Measurements from ENCODE around the gene E2F4. TPM values are rescaled to one million over a fixed set of nuclear protein-coding genes. Genes with fewer than 3 reads are reported as not detected.

E2F4 gene, protein sequence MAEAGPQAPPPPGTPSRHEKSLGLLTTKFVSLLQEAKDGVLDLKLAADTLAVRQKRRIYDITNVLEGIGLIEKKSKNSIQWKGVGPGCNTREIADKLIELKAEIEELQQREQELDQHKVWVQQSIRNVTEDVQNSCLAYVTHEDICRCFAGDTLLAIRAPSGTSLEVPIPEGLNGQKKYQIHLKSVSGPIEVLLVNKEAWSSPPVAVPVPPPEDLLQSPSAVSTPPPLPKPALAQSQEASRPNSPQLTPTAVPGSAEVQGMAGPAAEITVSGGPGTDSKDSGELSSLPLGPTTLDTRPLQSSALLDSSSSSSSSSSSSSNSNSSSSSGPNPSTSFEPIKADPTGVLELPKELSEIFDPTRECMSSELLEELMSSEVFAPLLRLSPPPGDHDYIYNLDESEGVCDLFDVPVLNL
- total RNA-seq (2022; extraction: Qiagen RNA extraction) = 77.3 to 103 TPM (median 101 TPM) in 5 replicates

DNA sequence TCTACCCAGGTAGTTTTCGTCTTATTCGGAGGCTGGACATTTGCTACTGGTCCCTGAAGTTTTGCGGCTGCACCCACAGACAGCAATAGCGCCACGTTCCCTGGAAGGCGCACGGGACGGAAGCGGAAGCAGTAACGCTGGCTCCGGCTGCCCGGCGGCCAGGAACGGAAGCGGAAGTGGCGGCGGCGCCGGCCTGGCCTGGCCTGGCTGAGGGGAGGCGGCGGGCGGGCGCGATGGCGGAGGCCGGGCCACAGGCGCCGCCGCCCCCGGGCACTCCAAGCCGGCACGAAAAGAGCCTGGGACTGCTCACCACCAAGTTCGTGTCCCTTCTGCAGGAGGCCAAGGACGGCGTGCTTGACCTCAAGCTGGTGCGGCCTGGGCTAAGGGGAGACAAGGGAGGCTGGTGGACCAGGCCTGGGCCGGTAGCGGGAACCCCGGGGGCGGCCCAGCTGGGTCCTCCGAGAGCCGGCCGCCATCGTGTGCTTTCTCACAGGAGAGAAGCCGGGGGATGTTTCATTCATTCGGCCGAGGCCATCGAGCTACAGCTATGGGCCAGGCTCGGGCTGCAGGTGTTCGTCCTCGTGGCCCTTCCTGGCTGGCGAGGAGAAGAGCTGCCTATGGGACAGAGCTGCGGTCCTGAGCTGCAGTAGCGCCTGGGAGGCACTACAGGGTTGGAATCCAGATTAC lies at the start of gene E2F4:
E2F4 (plus strand) TSS at position 161 of the 687 bp plus-strand sequence; CDS start at position 234, 73 bp downstream.

DNA sequence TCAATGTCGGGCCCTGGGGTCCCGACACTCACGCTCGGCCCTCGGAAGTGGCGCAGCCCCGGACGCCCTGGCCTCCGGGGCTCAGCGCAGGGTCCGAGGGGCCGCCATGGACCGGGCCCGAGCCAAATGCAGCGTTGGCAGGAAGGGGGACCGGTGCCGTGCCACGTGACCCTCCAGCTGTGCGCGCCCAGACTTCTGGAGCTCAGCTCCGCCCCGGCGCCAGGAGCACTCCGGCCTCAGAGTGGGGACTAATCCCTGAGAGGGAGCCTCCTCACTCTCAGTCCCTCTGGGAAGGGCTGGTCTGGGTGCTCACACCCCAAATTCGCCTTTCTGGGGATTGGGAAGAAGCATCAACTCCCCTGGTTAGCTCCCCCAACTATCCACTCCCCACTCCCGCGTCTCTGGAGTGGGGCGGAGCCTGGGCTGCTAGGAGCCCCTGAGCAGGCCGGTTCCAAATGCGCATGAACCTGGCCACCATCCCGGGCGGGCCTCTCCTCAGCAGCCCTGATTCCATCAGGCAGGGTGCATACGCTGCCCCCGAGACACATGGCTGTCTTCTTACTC lies 41.0 kb upstream of the E2F4 start, which contains the start of gene B3GNT9:
B3GNT9 (minus strand) TSS at position 166 of the 564 bp plus-strand sequence. CDS start 513 bp downstream, outside the sequence.

DNA sequence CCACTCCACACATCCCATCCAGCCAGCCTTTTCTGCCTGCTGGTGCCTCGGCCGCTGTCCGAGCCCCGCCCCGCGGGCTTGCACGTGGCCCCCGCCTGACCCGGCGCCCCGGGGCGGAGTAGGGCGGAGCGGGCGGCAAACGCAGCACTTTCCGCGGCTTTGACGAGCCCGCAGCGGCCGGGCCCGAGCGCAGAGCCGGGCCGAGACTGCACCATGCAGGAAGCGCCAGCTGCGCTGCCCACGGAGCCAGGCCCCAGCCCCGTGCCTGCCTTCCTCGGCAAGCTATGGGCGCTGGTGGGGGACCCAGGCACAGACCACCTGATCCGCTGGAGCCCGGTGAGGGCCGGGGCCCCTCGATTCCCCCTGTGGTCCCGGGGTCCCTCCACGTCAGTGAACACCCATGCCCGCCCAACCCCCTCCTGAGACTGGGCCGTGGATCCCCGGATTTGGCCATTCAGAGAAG lies 27.3 kb upstream of the E2F4 start, which contains the start of gene HSF4:
HSF4 (plus strand) TSS at position 147 of the 463 bp plus-strand sequence; CDS start at position 214, 67 bp downstream.

DNA sequence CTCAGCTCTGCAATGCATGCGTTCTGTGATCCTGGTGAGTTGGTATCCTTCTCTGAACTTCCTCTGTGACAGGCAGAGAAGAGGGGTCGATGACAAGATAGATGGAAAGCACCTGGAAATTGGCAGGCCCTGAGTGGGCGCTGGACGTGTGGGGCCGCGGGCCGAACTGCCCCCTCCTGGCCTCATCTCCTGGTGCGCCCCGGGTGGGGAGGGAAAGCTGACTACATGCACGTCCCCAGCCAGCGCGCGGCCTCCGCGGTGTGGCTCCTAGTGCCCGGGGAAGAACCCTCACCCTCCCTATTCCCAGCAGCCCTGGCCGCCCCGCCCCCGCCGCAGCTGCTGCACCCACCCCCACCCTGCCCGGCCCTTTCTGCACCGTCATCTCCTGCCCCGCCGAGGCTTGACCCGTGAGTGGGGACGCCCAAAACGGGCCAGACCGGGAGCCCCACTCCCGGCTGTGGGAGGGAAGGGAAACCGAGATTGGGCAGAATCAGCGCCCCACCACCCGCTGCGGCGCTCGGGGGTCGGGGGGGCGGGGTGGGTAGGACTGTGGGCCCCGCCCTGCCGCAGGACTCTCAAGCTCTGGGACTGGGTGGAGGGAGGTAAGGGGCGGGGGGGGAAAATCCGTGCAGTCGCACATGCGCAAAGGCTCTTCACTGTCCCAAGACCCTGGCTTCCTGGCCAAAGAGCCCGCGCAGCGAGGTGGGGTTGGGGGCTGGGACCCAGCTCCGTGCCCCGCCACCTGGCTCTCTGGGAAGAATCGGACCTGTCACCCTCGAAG lies 21.6 kb upstream of the E2F4 start, which contains the start of gene NOL3:
NOL3 (plus strand) TSS at position 371 of the 781 bp plus-strand sequence.

DNA sequence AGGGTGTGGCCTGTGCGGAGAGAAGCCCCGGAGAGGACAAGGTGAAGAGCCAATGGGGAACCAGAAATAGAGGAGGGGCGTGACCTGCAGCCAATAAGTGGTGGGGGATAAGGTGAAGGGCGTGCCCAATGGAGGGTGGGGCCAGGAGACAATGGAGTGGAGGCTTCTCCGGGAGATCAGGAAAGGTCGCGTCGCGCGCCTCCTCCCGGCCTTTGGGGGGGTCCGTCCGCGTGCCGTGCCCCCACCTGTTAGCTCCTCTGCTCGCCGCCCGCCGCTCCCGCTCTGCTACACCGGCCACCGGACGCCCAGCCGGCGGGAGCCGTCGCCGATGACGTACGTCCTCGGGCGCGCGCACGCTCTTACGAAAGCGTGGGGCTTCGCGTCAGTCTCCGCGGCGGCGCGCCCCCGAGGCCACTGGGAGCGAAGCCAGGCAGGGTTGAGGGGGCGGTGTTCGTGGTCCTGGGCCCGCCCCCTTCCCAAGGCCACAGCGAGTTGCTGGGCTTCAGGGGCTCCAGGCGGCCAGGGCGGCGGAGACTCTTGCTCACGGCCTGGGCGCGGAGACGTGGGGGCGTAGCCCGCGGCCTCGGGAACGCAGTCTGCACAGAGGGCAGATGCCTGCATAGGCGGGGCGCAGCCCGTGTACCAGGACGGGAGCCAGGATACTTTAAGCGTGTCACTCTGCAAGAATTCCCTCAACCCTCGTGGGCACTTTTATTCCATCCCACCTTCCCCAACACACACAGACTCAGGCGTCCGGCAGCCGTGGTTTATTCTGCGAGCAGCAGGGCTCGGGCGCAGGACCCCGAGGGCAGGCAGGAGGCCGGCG lies 8.1 kb upstream of the E2F4 start, which contains the start of gene MATCAP1:
MATCAP1 (minus strand) TSS at position 337 of the 826 bp plus-strand sequence. CDS start 3,353 bp downstream, outside the sequence.

DNA sequence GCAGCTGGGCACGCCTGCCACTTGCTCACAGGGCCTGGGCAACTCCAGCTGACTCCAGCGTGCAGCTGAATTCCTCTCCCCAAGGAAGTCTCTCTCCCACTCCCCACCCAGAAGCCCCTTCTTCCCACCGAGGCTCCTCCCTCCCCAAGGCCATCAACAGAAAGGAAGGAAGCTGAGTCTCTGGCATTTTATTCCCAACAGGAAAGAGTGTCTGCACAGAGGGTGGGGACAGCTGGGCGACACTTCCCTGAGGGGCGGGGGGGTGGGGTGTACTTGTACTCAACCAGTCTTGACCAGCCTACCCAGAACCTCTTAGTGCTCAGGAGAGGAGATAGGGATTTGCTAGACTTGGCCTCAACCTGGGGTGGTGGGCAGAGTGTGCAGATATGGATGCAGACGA lies 1.9 kb upstream of the E2F4 start, which contains the start of gene EXOC3L1:
EXOC3L1 (minus strand) TSS at position 96 of the 400 bp plus-strand sequence. CDS start 460 bp downstream, outside the sequence.

DNA sequence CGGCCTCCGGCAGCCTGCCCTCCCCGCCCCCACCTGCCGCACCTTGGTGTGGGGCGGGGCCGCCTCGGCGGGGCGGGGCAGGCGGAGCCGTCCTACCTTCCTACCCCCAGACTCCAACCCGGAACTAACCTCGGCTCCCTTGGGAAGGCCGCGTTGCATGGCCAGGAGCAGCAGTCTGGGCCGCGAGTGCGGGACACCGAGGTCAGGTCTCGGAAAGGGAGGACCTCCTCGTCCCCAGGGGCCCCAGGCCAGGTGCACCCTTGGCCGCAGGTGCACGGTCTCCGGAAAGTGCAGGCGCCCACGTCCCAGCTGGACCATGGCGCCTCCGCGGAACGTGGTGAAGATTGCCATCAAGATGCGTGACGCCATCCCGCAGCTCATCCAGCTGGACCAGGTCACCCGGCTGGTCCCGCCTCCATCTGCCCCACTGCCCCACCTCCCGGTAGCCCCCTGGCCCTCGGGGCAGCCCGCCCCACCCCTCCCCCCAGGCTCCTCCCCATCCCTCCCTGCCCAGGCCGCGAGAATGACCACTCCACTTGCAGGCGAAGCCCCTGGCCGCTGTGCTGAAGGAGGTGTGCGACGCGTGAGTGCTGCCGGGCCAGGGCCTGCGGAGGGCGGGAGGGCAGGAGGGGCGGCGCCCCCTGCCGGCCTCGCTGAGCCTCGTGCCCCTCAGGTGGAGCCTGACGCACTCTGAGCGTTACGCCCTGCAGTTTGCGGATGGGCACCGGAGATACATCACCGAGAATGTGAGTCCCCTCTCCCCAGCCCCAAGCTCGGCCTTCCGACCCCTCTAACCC lies 7.3 kb downstream of the E2F4 start, which contains the start of gene ELMO3:
ELMO3 (plus strand) TSS at position 121 of the 797 bp plus-strand sequence; CDS start at position 317, 196 bp downstream.

DNA sequence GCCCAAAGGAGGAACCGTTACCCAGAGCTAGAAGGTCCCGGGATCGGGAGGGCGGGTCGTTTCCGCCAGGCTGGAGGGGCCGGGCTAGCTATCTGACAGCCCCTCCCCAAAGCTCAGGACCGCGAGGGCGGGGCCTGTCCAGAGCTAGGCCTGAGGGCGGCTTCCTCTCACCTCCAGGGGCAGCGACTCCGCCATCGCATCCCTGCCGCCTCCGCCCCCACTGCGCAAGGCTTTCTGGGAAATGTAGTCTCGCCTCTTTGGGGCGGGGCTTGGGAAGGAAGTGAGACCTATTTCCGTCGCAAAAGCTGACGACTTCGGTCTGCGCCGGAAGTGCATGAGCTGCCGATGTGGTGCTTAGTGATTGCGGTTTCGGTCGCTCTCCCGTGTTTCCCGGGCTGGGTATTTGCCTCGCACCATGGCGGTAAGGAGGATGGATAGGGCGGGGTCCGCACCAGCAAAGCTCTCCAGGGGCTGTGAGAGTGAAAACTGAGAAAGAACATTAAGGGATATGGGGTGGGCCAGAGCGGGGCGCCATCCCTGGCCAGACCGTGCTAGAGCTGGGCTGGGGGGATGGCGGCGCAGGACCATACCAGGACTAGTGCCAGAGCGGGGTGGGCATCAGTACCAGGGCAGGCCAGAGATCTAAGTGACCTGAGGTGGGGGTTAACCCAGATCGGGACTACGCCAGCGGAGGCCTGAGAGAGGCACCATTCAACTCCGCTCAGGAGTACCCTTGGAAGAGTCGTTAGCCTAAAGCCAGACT lies 35.0 kb downstream of the E2F4 start, which contains the start of gene TMEM208:
TMEM208 (plus strand) TSS at position 327 of the 763 bp plus-strand sequence; CDS start at position 416, 89 bp downstream.

DNA sequence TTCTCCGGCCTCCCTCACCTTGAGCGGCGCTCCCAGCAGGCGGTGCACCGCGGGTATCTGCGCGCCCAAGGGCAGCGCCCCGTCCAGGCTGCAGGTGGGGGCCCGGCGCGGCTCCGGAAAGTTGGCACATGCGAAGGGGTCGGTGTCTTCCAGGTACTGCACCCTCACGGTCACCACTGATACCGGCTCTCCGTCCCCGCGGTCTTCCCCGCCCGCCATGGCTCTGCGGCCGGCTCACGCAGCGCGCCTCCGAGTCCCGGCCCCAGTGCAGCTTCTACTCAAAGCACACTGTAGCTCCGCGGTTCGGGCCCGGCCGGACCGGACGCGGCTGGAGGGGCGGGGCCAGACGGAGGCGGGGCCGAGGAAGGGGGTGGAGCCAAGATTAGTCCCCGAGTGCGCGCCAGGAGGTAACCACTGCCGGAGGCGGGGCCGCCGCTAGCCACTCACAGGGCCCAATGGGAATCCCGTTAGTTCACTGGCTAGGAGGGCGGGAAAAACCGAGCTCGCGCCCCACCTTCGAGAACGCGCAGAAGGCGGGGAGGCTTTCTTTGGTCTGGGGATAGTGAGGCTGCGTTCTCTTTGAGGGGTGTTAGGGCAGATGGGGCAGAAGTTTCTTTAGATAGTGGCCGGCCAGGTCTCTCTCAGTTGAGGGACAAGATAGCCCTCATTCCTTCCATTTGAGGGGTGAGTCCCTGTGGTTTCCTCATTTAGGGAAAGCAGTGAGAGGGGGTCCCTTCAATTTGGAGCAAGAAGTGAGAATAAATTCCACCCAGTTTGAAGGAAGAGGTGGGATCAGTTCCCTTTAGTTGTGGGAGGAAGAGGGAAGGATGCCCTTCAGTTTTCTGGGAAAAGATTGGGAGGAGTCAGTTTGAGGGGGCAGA lies 55.5 kb downstream of the E2F4 start, which contains the start of gene FHOD1:
FHOD1 (minus strand) TSS at position 290 of the 881 bp plus-strand sequence; CDS start at position 219, 71 bp downstream.

Other genes with a start within 250 kb of the E2F4 start
- gene CES3, start 230.9 kb upstream of the E2F4 start, total RNA-seq (2022; extraction: Qiagen RNA extraction) = 2.0 to 3.0 TPM (median 2.6 TPM) in 5 replicates
- 3.1 to 6.7 TPM (median 4.7 TPM) in 5 replicates for gene CES4A, start 203.6 kb upstream of the E2F4 start, total RNA-seq (2022; extraction: Qiagen RNA extraction)
- gene CBFB, start 163.0 kb upstream of the E2F4 start, total RNA-seq (2022; extraction: Qiagen RNA extraction) = 54.0 to 76.9 TPM (median 70.6 TPM) in 5 replicates
- 24.4 to 28.0 TPM (median 26.4 TPM) in 5 replicates for gene PHAF1, start 82.2 kb upstream of the E2F4 start, total RNA-seq (2022; extraction: Qiagen RNA extraction)
- gene B3GNT9, start 41.2 kb upstream of the E2F4 start, total RNA-seq (2022; extraction: Qiagen RNA extraction) = 7.6 to 11.4 TPM (median 9.6 TPM) in 5 replicates
- gene TRADD, start 32.2 kb upstream of the E2F4 start, total RNA-seq (2022; extraction: Qiagen RNA extraction) = 16.3 to 19.9 TPM (median 17.7 TPM) in 5 replicates
- gene FBXL8, start 32.2 kb upstream of the E2F4 start, total RNA-seq (2022; extraction: Qiagen RNA extraction) = 4.8 to 9.2 TPM (median 6.8 TPM) in 5 replicates
- gene HSF4, start 27.4 kb upstream of the E2F4 start, total RNA-seq (2022; extraction: Qiagen RNA extraction) = 9.6 to 17.0 TPM (median 14.8 TPM) in 5 replicates
- gene NOL3, start 21.6 kb upstream of the E2F4 start, total RNA-seq (2022; extraction: Qiagen RNA extraction) = 95.9 to 112 TPM (median 105 TPM) in 5 replicates
- gene MATCAP1, start 8.2 kb upstream of the E2F4 start, total RNA-seq (2022; extraction: Qiagen RNA extraction) = 4.4 to 8.0 TPM (median 6.2 TPM) in 5 replicates
- 0.05 to 0.21 TPM (median 0.06 TPM) in 5 replicates for gene EXOC3L1, start 2.0 kb upstream of the E2F4 start, total RNA-seq (2022; extraction: Qiagen RNA extraction)
- 0.59 to 1.7 TPM (median 0.98 TPM) in 5 replicates for gene ELMO3, start 7.0 kb downstream of the E2F4 start, total RNA-seq (2022; extraction: Qiagen RNA extraction)
- gene TMEM208, start 35.0 kb downstream of the E2F4 start, total RNA-seq (2022; extraction: Qiagen RNA extraction) = 77.9 to 91.6 TPM (median 80.0 TPM) in 5 replicates
- 31.3 to 53.0 TPM (median 49.4 TPM) in 5 replicates for gene FHOD1, start 55.3 kb downstream of the E2F4 start, total RNA-seq (2022; extraction: Qiagen RNA extraction)
- gene SLC9A5, start 56.8 kb downstream of the E2F4 start, total RNA-seq (2022; extraction: Qiagen RNA extraction) = 0.87 to 1.7 TPM (median 1.4 TPM) in 5 replicates
- 10.1 to 14.2 TPM (median 12.5 TPM) in 5 replicates for gene PLEKHG4, start 87.4 kb downstream of the E2F4 start, total RNA-seq (2022; extraction: Qiagen RNA extraction)
- gene KCTD19, start 134.6 kb downstream of the E2F4 start, total RNA-seq (2022; extraction: Qiagen RNA extraction) = 0.11 to 0.47 TPM (median 0.34 TPM) in 5 replicates
- gene LRRC36, start 134.7 kb downstream of the E2F4 start, total RNA-seq (2022; extraction: Qiagen RNA extraction) = 0.11 to 0.14 TPM in 2 of 5 replicates, not detected in the others
- 9.2 to 13.3 TPM (median 12.4 TPM) in 5 replicates for gene TPPP3, start 201.3 kb downstream of the E2F4 start, total RNA-seq (2022; extraction: Qiagen RNA extraction)
- gene ZDHHC1, start 224.3 kb downstream of the E2F4 start, total RNA-seq (2022; extraction: Qiagen RNA extraction) = 4.6 to 7.4 TPM (median 5.5 TPM) in 5 replicates
- 1.6 to 3.3 TPM (median 2.4 TPM) in 5 replicates for gene HSD11B2, start 239.0 kb downstream of the E2F4 start, total RNA-seq (2022; extraction: Qiagen RNA extraction)